Mesothelial cell of epicardium (in vitro differentiated cells): Measurements from ENCODE around the gene SNX13. TPM values are rescaled to one million over a fixed set of nuclear protein-coding genes. Genes with fewer than 3 reads are reported as not detected.

Source experiments
- DNase-seq, 2 experiments: peaks; one replicate each; pipeline ENCODE4 v3.0.0; 2021; ENCODE audit warnings: low spot score in 2 of 2; ENCODE audit not compliant: unreplicated experiment in 2 of 2
- H3K27ac Mint-ChIP-seq: 2 replicates; pipeline ENCODE4 v1.8.0; 2021; ENCODE audit warnings: mixed read lengths
- H3K27me3 Mint-ChIP-seq: 2 replicates; pipeline ENCODE4 v1.8.0; 2021; ENCODE audit warnings: low read depth, mixed read lengths
- H3K36me3 Mint-ChIP-seq: 2 replicates; pipeline ENCODE4 v1.8.0; 2021; ENCODE audit warnings: mixed read lengths
- H3K4me1 Mint-ChIP-seq: 2 replicates; pipeline ENCODE4 v1.8.0; 2021; ENCODE audit warnings: mixed read lengths
- H3K4me3 Mint-ChIP-seq: 2 replicates; pipeline ENCODE4 v1.8.0; 2021; ENCODE audit warnings: mild to moderate bottlenecking, moderate library complexity, mixed read lengths
- H3K9me3 Mint-ChIP-seq: 2 replicates; pipeline ENCODE4 v1.8.0; 2021; ENCODE audit warnings: mixed read lengths
- CTCF ChIP-seq: fragments of 200-600 bp; sonication (generic); IDR thresholded peaks from one replicate; pipeline ENCODE4 v1.5.0; 2021; ENCODE audit warnings: antibody characterized with exemption; ENCODE audit not compliant: unreplicated experiment
- total RNA-seq: library from RNA; stranded (reverse); gene quantifications from 3 replicates; pipeline ENCODE4 v1.2.1, GENCODE V29; 2021

SNX13 gene
- 53.9 to 57.9 TPM (median 57.1 TPM) in 3 replicates for total RNA-seq

GRCh38 chr7:17940302-17940883 lies at the start of gene SNX13:
TSS of gene SNX13 (minus strand) at chr7:17940494. CDS start at chr7:17940295, 199 bp downstream.
- peak within 1 kb of the TSS; percentile 98 for H3K27ac Mint-ChIP-seq
- no peaks in the 10 kb centered on the region for H3K36me3 Mint-ChIP-seq

DNA sequence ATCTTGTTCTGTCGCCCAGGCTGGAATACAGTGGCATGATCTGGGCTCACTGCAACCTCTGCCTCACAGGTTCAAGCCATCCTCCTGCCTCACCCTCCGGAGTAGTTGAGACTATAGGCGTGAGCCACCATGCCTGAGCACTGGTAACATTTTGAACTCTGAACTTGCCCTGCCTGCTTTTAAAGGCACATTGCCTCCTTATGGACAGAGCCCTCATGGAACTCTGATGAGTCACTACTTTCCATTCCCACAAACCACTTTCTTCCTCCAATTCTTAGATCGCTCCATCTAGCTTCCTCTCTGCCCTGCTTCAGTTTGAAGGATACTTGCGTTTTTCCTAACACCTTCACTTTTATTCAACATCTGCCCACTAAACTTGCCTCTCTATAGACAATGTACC lies 49.3 kb upstream of the SNX13 start:
- no peak for DNase-seq
- peaks cover 14% of the 10 kb centered on the region for H3K4me1 Mint-ChIP-seq

More at GRCh38 chr7:17940302-17940883, at the start of gene SNX13:
- H3K4me3 Mint-ChIP-seq = peak within 1 kb of the TSS; percentile 94
- H3K4me1 Mint-ChIP-seq = peaks cover 41% of the 10 kb centered on the region
- no peak for TF ChIP-seq CTCF
- DNase-seq = peak; percentile 84 to 92
- H3K9me3 Mint-ChIP-seq = no peaks in the 10 kb centered on the region
- no peaks in the 10 kb centered on the region for H3K27me3 Mint-ChIP-seq

GRCh38 chr7:17988858-17989257 lies 48.6 kb upstream of the SNX13 start:
- Mint-ChIP-seq H3K4me1 (peaks cover 14% of the 10 kb centered on the region), H3K27ac (no peak overlapping the region), H3K9me3 (no peaks in the 10 kb centered on the region), H3K27me3 (no peaks in the 10 kb centered on the region), H3K36me3 (no peaks in the 10 kb centered on the region), H3K4me3 (no peak overlapping the region)
- TF ChIP-seq CTCF = no peak
- no peak for DNase-seq

More for the DNA sequence above, 49.3 kb upstream of the SNX13 start:
- Mint-ChIP-seq H3K36me3 (no peaks in the 10 kb centered on the region), H3K4me3 (no peak overlapping the region), H3K27ac (no peak overlapping the region), H3K9me3 (no peaks in the 10 kb centered on the region), H3K27me3 (no peaks in the 10 kb centered on the region)
- TF ChIP-seq CTCF = no peak

GRCh38 chr7:17988141-17988540 lies 47.8 kb upstream of the SNX13 start:
- H3K4me3 Mint-ChIP-seq = no peak overlapping the region
- H3K27ac Mint-ChIP-seq = no peak overlapping the region
- no peak for TF ChIP-seq CTCF
- H3K36me3 Mint-ChIP-seq = no peaks in the 10 kb centered on the region
- H3K9me3 Mint-ChIP-seq = no peaks in the 10 kb centered on the region
- peaks cover 14% of the 10 kb centered on the region for H3K4me1 Mint-ChIP-seq
- DNase-seq = no peak
- H3K27me3 Mint-ChIP-seq = no peaks in the 10 kb centered on the region

- H3K4me1 Mint-ChIP-seq = peaks cover 12% of the 10 kb centered on the region
- H3K27ac Mint-ChIP-seq = no peak overlapping the region
- H3K27me3 Mint-ChIP-seq = no peaks in the 10 kb centered on the region
- no peak for DNase-seq
- no peak for TF ChIP-seq CTCF
- no peaks in the 10 kb centered on the region for H3K9me3 Mint-ChIP-seq
- no peak overlapping the region for H3K4me3 Mint-ChIP-seq
- H3K36me3 Mint-ChIP-seq = no peaks in the 10 kb centered on the region
Measured at GRCh38 chr7:17986851-17987250, 46.6 kb upstream of the SNX13 start.
